Peyer's patch (tissue), 4 donors: Measurements from ENCODE around the gene SYDE1.

Experiments
- CTCF ChIP-seq, 6 experiments: fragments of 450-650 bp in 4 of 6; fragments of 200-600 bp in 2 of 6; sonication (generic) in 1 of 6; IDR thresholded peaks; one replicate each; pipeline ENCODE4 v1.5.1; 2017 to 2019; ENCODE audit warnings: antibody characterized with exemption in 6 of 6, mild to moderate bottlenecking in 3 of 6, moderate library complexity in 1 of 6
- POLR2A ChIP-seq, 2 donors: fragments of 450-650 bp; IDR thresholded peaks; one replicate each; pipeline ENCODE4 v1.5.1; 2017; ENCODE audit warnings: antibody characterized with exemption in 2 of 2, mild to moderate bottlenecking in 2 of 2, moderate library complexity in 2 of 2

GRCh38 chr19:15112385-15112784, 5.2 kb downstream of the SYDE1 start:
- no peak for TF ChIP-seq CTCF (IDR thresholded peaks at IDR 0.05)
- no peak for TF ChIP-seq POLR2A (IDR thresholded peaks at IDR 0.05)
